ENCODE results near the gene NUBPL.
"Not testable (repeated sequence)": the region's sequence is repeated elsewhere in the genome, so short reads cannot be mapped to it uniquely, and the experiment has no call there.

NUBPL gene

GRCh38 chr14:31578792-31579501 lies 17.7 kb downstream of the NUBPL start:
- no peak for DNase-seq (ENCODE audit: low read depth)

- no peak for DNase-seq (ENCODE audit: low read depth)
These were observed 19.0 kb downstream of the NUBPL start for GRCh38 chr14:31580234-31580633.

- no peak for DNase-seq (ENCODE audit: low read depth)
These were observed 21.1 kb downstream of the NUBPL start for GRCh38 chr14:31582286-31582691.

GRCh38 chr14:31582836-31583452 lies 21.7 kb downstream of the NUBPL start:
- DNase-seq (ENCODE audit: low read depth): no peak

GRCh38 chr14:31590206-31590605 lies 29.0 kb downstream of the NUBPL start:
- no peak for DNase-seq (ENCODE audit: low read depth)

- DNase-seq (ENCODE audit: low read depth): no peak
These were observed 30.9 kb downstream of the NUBPL start for GRCh38 chr14:31592122-31592521.

- DNase-seq (ENCODE audit: low read depth): no peak
These were observed 31.4 kb downstream of the NUBPL start for GRCh38 chr14:31592631-31593030.

- DNase-seq (ENCODE audit: low read depth): no peak
These were observed 35.3 kb downstream of the NUBPL start for GRCh38 chr14:31596342-31597095.

- no peak for DNase-seq (ENCODE audit: low read depth)
These were observed 44.5 kb downstream of the NUBPL start for GRCh38 chr14:31605702-31606101.

GRCh38 chr14:31611778-31612433 lies 50.7 kb downstream of the NUBPL start:
- DNase-seq (ENCODE audit: low read depth): no peak

GRCh38 chr14:31613188-31613587 lies 52.0 kb downstream of the NUBPL start:
- DNase-seq (ENCODE audit: low read depth): no peak

GRCh38 chr14:31618884-31619283 lies 57.7 kb downstream of the NUBPL start:
- not testable (repeated sequence) for DNase-seq (ENCODE audit: low read depth)

- no peak for DNase-seq (ENCODE audit: low read depth)
These were observed 58.2 kb downstream of the NUBPL start for GRCh38 chr14:31619440-31619839.

GRCh38 chr14:31620898-31621297 lies 59.7 kb downstream of the NUBPL start:
- DNase-seq (ENCODE audit: low read depth): not testable (repeated sequence)

GRCh38 chr14:31622060-31622459 lies 60.9 kb downstream of the NUBPL start:
- no peak for DNase-seq (ENCODE audit: low read depth)

- DNase-seq (ENCODE audit: low read depth): not testable (repeated sequence)
These were observed 91.7 kb downstream of the NUBPL start for GRCh38 chr14:31652900-31653299.

- DNase-seq (ENCODE audit: low read depth): no peak
These were observed 96.7 kb downstream of the NUBPL start for GRCh38 chr14:31657917-31658316.

GRCh38 chr14:31659278-31659677 lies 98.1 kb downstream of the NUBPL start:
- no peak for DNase-seq (ENCODE audit: low read depth)

- no peak for DNase-seq (ENCODE audit: low read depth)
These were observed 99.0 kb downstream of the NUBPL start for GRCh38 chr14:31660191-31660590.

GRCh38 chr14:31660728-31661127 lies 99.5 kb downstream of the NUBPL start:
- DNase-seq (ENCODE audit: low read depth): no peak

GRCh38 chr14:31668348-31668747 lies 107.1 kb downstream of the NUBPL start:
- DNase-seq (ENCODE audit: low read depth): no peak

- no peak for DNase-seq (ENCODE audit: low read depth)
These were observed 111.5 kb downstream of the NUBPL start for GRCh38 chr14:31672709-31673108.

GRCh38 chr14:31677052-31677451 lies 115.8 kb downstream of the NUBPL start:
- no peak for DNase-seq (ENCODE audit: low read depth)
